WTC11 (cell line): Measurements from ENCODE around the gene SCN4A. TPM values are rescaled to one million over a fixed set of nuclear protein-coding genes. Genes with fewer than 3 reads are reported as not detected.

ENCODE experiments used
- ATAC-seq: fragments of 200-7000 bp; cut with Tn5 transposase; 2 replicates; pipeline ENCODE4 v1.10.0; 2021; ENCODE audit warnings: mild to moderate bottlenecking, moderate library complexity
- CTCF ChIA-PET: fragments of 300-600 bp; sonication (Branson Sonifier 250); formaldehyde crosslinking; loops from one replicate; lab custom pipeline; 2021; ENCODE audit warnings: antibody characterized with exemption; lab: Charles Lee
- POLR2A ChIA-PET: fragments of 350-600 bp; sonication (Branson Sonifier 250); formaldehyde crosslinking; loops from one replicate; lab custom pipeline; 2021; ENCODE audit warnings: antibody characterized with exemption; lab: Charles Lee
- DNase-seq: peaks from one replicate; pipeline ENCODE4 v3.0.0; 2021; ENCODE audit warnings: low spot score
- H3K27ac Mint-ChIP-seq: 2 replicates; pipeline ENCODE4 v1.8.0; 2021; ENCODE audit warnings: mixed read lengths
- H3K27me3 Mint-ChIP-seq: 2 replicates; pipeline ENCODE4 v1.8.0; 2021; ENCODE audit warnings: low read depth, mild to moderate bottlenecking, moderate library complexity, mixed read lengths
- H3K36me3 Mint-ChIP-seq: 2 replicates; pipeline ENCODE4 v1.8.0; 2021; ENCODE audit warnings: mixed read lengths
- H3K4me1 Mint-ChIP-seq: 2 replicates; pipeline ENCODE4 v1.8.0; 2022; ENCODE audit warnings: mixed read lengths
- H3K4me3 Mint-ChIP-seq: 2 replicates; pipeline ENCODE4 v1.8.0; 2021; ENCODE audit warnings: mild to moderate bottlenecking, moderate library complexity, mixed read lengths
- H3K9me3 Mint-ChIP-seq: 2 replicates; pipeline ENCODE4 v1.8.0; 2021; ENCODE audit warnings: mixed read lengths
- CBFB ChIP-seq: sonication (generic); formaldehyde crosslinking; IDR thresholded peaks from 2 replicates; pipeline ENCODE4 v1.8.1; 2022; ENCODE audit warnings: mild to moderate bottlenecking, low read depth, missing genetic modification reagents
- CTCF ChIP-seq: fragments of 200-600 bp; IDR thresholded peaks from 2 replicates; pipeline ENCODE4 v1.8.0; 2022; ENCODE audit warnings: antibody characterized with exemption
- E2F1 ChIP-seq: sonication (generic); formaldehyde crosslinking; IDR thresholded peaks from 2 replicates; pipeline ENCODE4 v1.8.0; 2022; ENCODE audit warnings: mild to moderate bottlenecking, missing genetic modification reagents
- EMX1 ChIP-seq: fragments of 250-450 bp; sonication (Bioruptor Pico); IDR thresholded peaks from 2 replicates; pipeline ENCODE4 v1.8.0; 2021; ENCODE audit warnings: mild to moderate bottlenecking
- FOXK1 ChIP-seq: sonication (generic); formaldehyde crosslinking; IDR thresholded peaks from 2 replicates; pipeline ENCODE4 v1.8.0; 2022; ENCODE audit warnings: mild to moderate bottlenecking, moderate library complexity, missing genetic modification reagents
- FOXP1 ChIP-seq: sonication (generic); formaldehyde crosslinking; IDR thresholded peaks from 2 replicates; pipeline ENCODE4 v1.8.0; 2022; ENCODE audit warnings: missing genetic modification reagents, mild to moderate bottlenecking, moderate library complexity, borderline replicate concordance
- JUN ChIP-seq: sonication (generic); formaldehyde crosslinking; IDR thresholded peaks from 2 replicates; pipeline ENCODE4 v1.8.0; 2023; ENCODE audit warnings: mild to moderate bottlenecking, missing genetic modification reagents
- NR1H2 ChIP-seq: sonication (generic); formaldehyde crosslinking; IDR thresholded peaks from 2 replicates; pipeline ENCODE4 v1.9.0; 2021; ENCODE audit warnings: mild to moderate bottlenecking, moderate library complexity, missing genetic modification reagents
- RELA ChIP-seq: sonication (generic); formaldehyde crosslinking; IDR thresholded peaks from 2 replicates; pipeline ENCODE4 v1.8.1; 2022; ENCODE audit warnings: missing genetic modification reagents, mild to moderate bottlenecking, borderline replicate concordance
- STAT6 ChIP-seq: sonication (generic); formaldehyde crosslinking; conservative IDR thresholded peaks from 2 replicates; pipeline ENCODE4 v1.8.1; 2023; ENCODE audit warnings: mild to moderate bottlenecking, low read depth, missing genetic modification reagents, moderate library complexity
- USF1 ChIP-seq: sonication (generic); formaldehyde crosslinking; IDR thresholded peaks from 2 replicates; pipeline ENCODE4 v1.8.0; 2022; ENCODE audit warnings: mild to moderate bottlenecking, missing genetic modification reagents
- ZBTB21 ChIP-seq: sonication (generic); formaldehyde crosslinking; IDR thresholded peaks from 2 replicates; pipeline ENCODE4 v1.8.1; 2023; ENCODE audit warnings: mild to moderate bottlenecking, missing genetic modification reagents, borderline replicate concordance
- ZNF219 ChIP-seq: sonication (generic); formaldehyde crosslinking; IDR thresholded peaks from 2 replicates; pipeline ENCODE4 v1.8.0; 2023; ENCODE audit warnings: missing genetic modification reagents, mild to moderate bottlenecking, borderline replicate concordance
- ZNF232 ChIP-seq: sonication (generic); formaldehyde crosslinking; IDR thresholded peaks from 2 replicates; pipeline ENCODE4 v1.8.0; 2022; ENCODE audit warnings: mild to moderate bottlenecking, missing genetic modification reagents
- ZNF281 ChIP-seq: sonication (generic); formaldehyde crosslinking; IDR thresholded peaks from 2 replicates; pipeline ENCODE4 v1.8.0; 2023; ENCODE audit warnings: mild to moderate bottlenecking, missing genetic modification reagents
- ZNF396 ChIP-seq: fragments of 250-450 bp; sonication (Bioruptor Pico); IDR thresholded peaks from 2 replicates; pipeline ENCODE4 v1.8.0; 2021; ENCODE audit warnings: mild to moderate bottlenecking, moderate library complexity, borderline replicate concordance
- ZNF512 ChIP-seq: sonication (generic); formaldehyde crosslinking; IDR thresholded peaks from 2 replicates; pipeline ENCODE4 v1.8.1; 2022; ENCODE audit warnings: missing genetic modification reagents, borderline replicate concordance
- total RNA-seq: library from RNA; stranded (reverse); gene quantifications from 3 replicates; pipeline ENCODE4 v1.2.3, GENCODE V29; 2021

The SCN4A gene
- total RNA-seq, 1 experiment from 2014 or later, result 5.8 TPM

- TF ChIP-seq STAT6 (CRISPR knock-in tag) (no peak), ZNF281 (CRISPR knock-in tag) (no peak)
Observed at GRCh38 chr17:63947711-63948330, 24.9 kb downstream of the SCN4A start (continued).

- H3K36me3 Mint-ChIP-seq, result no peaks in the 10 kb centered on the region; the same call in 1 of the 2 replicates
- CTCF ChIA-PET, result interaction anchor here (0.6 to 3.1 kb wide), 50 partner anchors 8 to 187 kb away, joined by 3 to 170 read pairs (median 6); partner anchors contain the start of genes CCDC47, CD79B, CSHL1 and ERN1
- POLR2A ChIA-PET, result interaction anchor here (0.9 to 1.1 kb wide), 5 partner anchors 14 to 44 kb away, joined by 3 to 4 read pairs (median 3); partner anchors contain the start of genes CD79B and GH1
- DNase-seq, result peak; percentile 73
- peaks cover 6% of the 10 kb centered on the region; the same call in 1 of the 2 replicates for H3K4me1 Mint-ChIP-seq
- no peaks in the 10 kb centered on the region for H3K27me3 Mint-ChIP-seq
- H3K27ac Mint-ChIP-seq, result no peak overlapping the region
- H3K4me3 Mint-ChIP-seq, result no peak overlapping the region
- TF ChIP-seq ZNF512 (no peak), CTCF (peak; percentile 82), ZNF396 (no peak), CBFB (no peak), RELA (no peak), USF1 (CRISPR knock-in tag) (no peak)
- TF ChIP-seq, all 79 proteins: peak for 1
- ATAC-seq, result peak; percentile 80
- H3K9me3 Mint-ChIP-seq, result no peaks in the 10 kb centered on the region
Observed at GRCh38 chr17:63946440-63947363, 26.0 kb downstream of the SCN4A start.

- Mint-ChIP-seq H3K27me3 (no peaks in the 10 kb centered on the region), H3K36me3 (no peaks in the 10 kb centered on the region; the same call in 1 of the 2 replicates), H3K4me3 (no peak overlapping the region), H3K9me3 (no peaks in the 10 kb centered on the region), H3K27ac (no peak overlapping the region), H3K4me1 (peaks cover 5% of the 10 kb centered on the region; the same call in 1 of the 2 replicates)
- ATAC-seq (no peak), DNase-seq (no peak)
- ChIA-PET CTCF (interaction anchor here (0.6 to 3.1 kb wide), 52 partner anchors 8 to 188 kb away, joined by 3 to 170 read pairs (median 6); partner anchors contain the start of genes CCDC47, CD79B, CSHL1 and ERN1), POLR2A (interaction anchor here (0.9 to 1.1 kb wide), 5 partner anchors 14 to 45 kb away, joined by 3 to 4 read pairs (median 3); partner anchors contain the start of genes CD79B and GH1)
- TF ChIP-seq USF1 (CRISPR knock-in tag) (no peak), ZBTB21 (CRISPR knock-in tag) (no peak), E2F1 (CRISPR knock-in tag) (no peak), FOXP1 (CRISPR knock-in tag) (no peak), EMX1 (CRISPR knock-in tag) (no peak), ZNF219 (CRISPR knock-in tag) (no peak), FOXK1 (CRISPR knock-in tag) (no peak), JUN (CRISPR knock-in tag) (no peak), ZNF232 (CRISPR knock-in tag) (no peak), NR1H2 (no peak)
Observed at GRCh38 chr17:63945784-63946439, 26.8 kb downstream of the SCN4A start.
